Colonic mucosa (tissue), 4 donors: ENCODE results near the gene PDE4D. TPM values are rescaled to one million over a fixed set of nuclear protein-coding genes. Genes with fewer than 3 reads are reported as not detected.

Source experiments
- DNase-seq: peaks from one replicate; pipeline ENCODE4 v3.0.0-alpha.2; 2020
- H3K27ac ChIP-seq: fragments of 200-600 bp; one replicate; pipeline ENCODE4 v1.8.0; 2021
- H3K27me3 ChIP-seq: fragments of 200-600 bp; one replicate; pipeline ENCODE4 v1.8.0; 2021
- H3K36me3 ChIP-seq: fragments of 200-600 bp; one replicate; pipeline ENCODE4 v1.8.0; 2021
- H3K4me1 ChIP-seq: fragments of 200-600 bp; one replicate; pipeline ENCODE4 v1.8.0; 2021; ENCODE audit warnings: mild to moderate bottlenecking
- H3K4me3 ChIP-seq: fragments of 200-600 bp; one replicate; pipeline ENCODE4 v1.8.0; 2021
- H3K9ac ChIP-seq, 2 donors: one replicate each; pipeline ENCODE4 v1.7.0; 2013; ENCODE audit warnings: control low read depth in 2 of 2, low read depth in 2 of 2, low read length in 2 of 2
- H3K9me3 ChIP-seq: fragments of 200-600 bp; one replicate; pipeline ENCODE4 v1.8.0; 2021
- CTCF ChIP-seq: fragments of 200-600 bp; IDR thresholded peaks from one replicate; pipeline ENCODE4 v1.8.0; 2022; ENCODE audit warnings: antibody characterized with exemption, mild to moderate bottlenecking
- intact Hi-C: fragments of 100-400 bp; cut with DNase I; formaldehyde crosslinking; loops from one replicate; pipeline ENCODE4 v1.14.1; 2022
- total RNA-seq, 2 donors: library from RNA; stranded (reverse); fragmentation: NEBNext Ultra II Directional in 1 of 2; extraction: Animal tissue kit (Norgen Biotek cat#: 25700) in 1 of 2; gene quantifications; one replicate each; pipeline ENCODE4 v1.2.1, GENCODE V29; 2021
- donor health status: healthy.
- donor health status: DM: no; HTN: no; CAD: no.
- donor health status: DM: no; HTN: no; CAD: no.

The PDE4D gene
- total RNA-seq, 2 donors from 2014 or later = 23.1 to 53.7 TPM

GRCh38 chr5:59049095-59049494, 844.4 kb downstream of the PDE4D start:
- H3K4me3 ChIP-seq = no peak overlapping the region
- no peak for TF ChIP-seq CTCF
- H3K27ac ChIP-seq = no peak overlapping the region
- no peaks in the 10 kb centered on the region for H3K4me1 ChIP-seq
- H3K27me3 ChIP-seq = no peaks in the 10 kb centered on the region
- intact Hi-C loops = no loop called here
- H3K9ac ChIP-seq = no peak overlapping the region
- no peaks in the 10 kb centered on the region for H3K9me3 ChIP-seq
- no peaks in the 10 kb centered on the region for H3K36me3 ChIP-seq
- DNase-seq = no peak

GRCh38 chr5:59042201-59043055, 851.1 kb downstream of the PDE4D start:
- no peak for DNase-seq
- no peak for TF ChIP-seq CTCF
- H3K4me1 ChIP-seq = no peaks in the 10 kb centered on the region
- H3K4me3 ChIP-seq = no peak overlapping the region
- H3K27me3 ChIP-seq = no peaks in the 10 kb centered on the region
- H3K9ac ChIP-seq = no peak overlapping the region
- H3K36me3 ChIP-seq = no peaks in the 10 kb centered on the region
- H3K9me3 ChIP-seq = no peaks in the 10 kb centered on the region
- no peak overlapping the region for H3K27ac ChIP-seq
- intact Hi-C loops = no loop called here

- H3K27me3 ChIP-seq = no peaks in the 10 kb centered on the region
- DNase-seq = no peak
- H3K9me3 ChIP-seq = no peaks in the 10 kb centered on the region
- H3K36me3 ChIP-seq = no peaks in the 10 kb centered on the region
- no peak overlapping the region for H3K9ac ChIP-seq
- no peak overlapping the region for H3K27ac ChIP-seq
- no peak for TF ChIP-seq CTCF
- H3K4me3 ChIP-seq = no peak overlapping the region
- intact Hi-C loops = no loop called here
- H3K4me1 ChIP-seq = no peaks in the 10 kb centered on the region
Measured at GRCh38 chr5:59041355-59041754, 852.2 kb downstream of the PDE4D start.

- Histone ChIP-seq H3K9me3 (no peaks in the 10 kb centered on the region), H3K9ac (no peak overlapping the region), H3K4me3 (no peak overlapping the region), H3K36me3 (no peaks in the 10 kb centered on the region), H3K27me3 (no peaks in the 10 kb centered on the region), H3K4me1 (no peaks in the 10 kb centered on the region), H3K27ac (peak overlapping the region; percentile 79)
- no peak for TF ChIP-seq CTCF
- intact Hi-C loops = no loop called here
- no peak for DNase-seq
Measured at GRCh38 chr5:59040804-59041201, 852.7 kb downstream of the PDE4D start.

GRCh38 chr5:59040024-59040803, 853.3 kb downstream of the PDE4D start:
- no peak for TF ChIP-seq CTCF
- no peaks in the 10 kb centered on the region for H3K9me3 ChIP-seq
- intact Hi-C loops = no loop called here
- H3K4me1 ChIP-seq = no peaks in the 10 kb centered on the region
- H3K4me3 ChIP-seq = peak overlapping the region; percentile 67
- H3K27me3 ChIP-seq = no peaks in the 10 kb centered on the region
- no peaks in the 10 kb centered on the region for H3K36me3 ChIP-seq
- peak overlapping the region; percentile 79 for H3K27ac ChIP-seq
- DNase-seq = no peak
- peak overlapping the region; percentile 9 to 75 for H3K9ac ChIP-seq
